D721Med (cell line): ENCODE results near the gene DNA2.

Experiments used
- DNase-seq: peaks from one replicate; pipeline ENCODE4 v3.0.0; 2011; ENCODE audit warnings: low spot score; ENCODE audit not compliant: insufficient read length
- FAIRE-seq: peaks from 2 replicates; lab custom pipeline; 2011; peaks lifted over from hg19 to GRCh38; lab: Jason Lieb, UNC
- TF ChIP-seq, protein P1 (sequence below): IDR thresholded peaks from 2 replicates; pipeline ENCODE4 v1.5.1; 2012; ENCODE audit warnings: mild to moderate bottlenecking, control low read depth; ENCODE audit not compliant: insufficient read depth; ENCODE audit errors: missing control alignments

DNA2 gene

DNA sequence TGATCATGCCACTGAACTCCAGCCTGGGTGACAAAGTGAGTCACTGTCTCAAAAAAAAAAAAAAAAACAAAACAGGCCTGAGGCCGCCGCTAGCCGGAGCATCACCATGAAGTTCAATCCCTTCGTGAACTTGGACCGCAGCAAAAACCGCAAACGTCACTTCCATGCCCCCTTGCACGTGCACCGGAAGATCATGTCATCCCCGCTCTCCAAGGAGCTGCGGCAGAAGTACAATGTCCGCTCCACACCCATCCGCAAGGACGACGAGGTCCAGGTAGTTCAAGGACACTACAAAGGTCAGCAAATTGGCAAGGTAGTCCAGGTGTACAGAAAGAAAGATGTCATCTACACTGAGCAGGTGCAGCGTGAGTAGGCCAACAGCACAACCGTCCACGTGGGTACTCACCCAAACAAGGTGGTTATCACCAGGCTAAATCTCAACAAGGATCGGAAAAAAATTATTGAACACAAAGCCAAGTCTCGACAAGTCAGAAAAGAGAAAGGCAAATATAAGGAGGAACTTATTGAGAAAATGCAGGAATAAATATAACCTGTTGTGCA lies 47.2 kb downstream of the DNA2 start:
- no peak for FAIRE-seq

DNA sequence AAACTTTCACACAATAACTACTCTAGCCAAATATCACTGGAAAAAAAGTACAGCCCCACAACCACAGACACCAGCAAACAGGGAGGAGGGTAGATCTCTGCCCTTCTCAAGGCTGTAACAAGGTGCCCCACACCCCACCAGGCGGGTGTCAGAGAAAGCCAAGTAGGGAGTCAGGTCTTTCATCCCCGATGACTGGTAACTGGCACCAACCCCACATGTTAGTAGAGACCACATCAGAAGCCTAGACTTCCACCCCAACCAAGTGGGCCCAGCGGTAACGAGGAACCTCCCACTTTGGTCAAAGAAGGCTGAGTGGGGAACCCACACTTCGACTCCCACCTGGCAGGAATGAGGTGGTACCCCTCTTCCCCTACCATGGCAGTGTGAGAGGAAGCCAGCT lies 48.3 kb downstream of the DNA2 start:
- TF ChIP-seq, protein P1, sequence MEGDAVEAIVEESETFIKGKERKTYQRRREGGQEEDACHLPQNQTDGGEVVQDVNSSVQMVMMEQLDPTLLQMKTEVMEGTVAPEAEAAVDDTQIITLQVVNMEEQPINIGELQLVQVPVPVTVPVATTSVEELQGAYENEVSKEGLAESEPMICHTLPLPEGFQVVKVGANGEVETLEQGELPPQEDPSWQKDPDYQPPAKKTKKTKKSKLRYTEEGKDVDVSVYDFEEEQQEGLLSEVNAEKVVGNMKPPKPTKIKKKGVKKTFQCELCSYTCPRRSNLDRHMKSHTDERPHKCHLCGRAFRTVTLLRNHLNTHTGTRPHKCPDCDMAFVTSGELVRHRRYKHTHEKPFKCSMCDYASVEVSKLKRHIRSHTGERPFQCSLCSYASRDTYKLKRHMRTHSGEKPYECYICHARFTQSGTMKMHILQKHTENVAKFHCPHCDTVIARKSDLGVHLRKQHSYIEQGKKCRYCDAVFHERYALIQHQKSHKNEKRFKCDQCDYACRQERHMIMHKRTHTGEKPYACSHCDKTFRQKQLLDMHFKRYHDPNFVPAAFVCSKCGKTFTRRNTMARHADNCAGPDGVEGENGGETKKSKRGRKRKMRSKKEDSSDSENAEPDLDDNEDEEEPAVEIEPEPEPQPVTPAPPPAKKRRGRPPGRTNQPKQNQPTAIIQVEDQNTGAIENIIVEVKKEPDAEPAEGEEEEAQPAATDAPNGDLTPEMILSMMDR: no peak
- DNase-seq: no peak
- FAIRE-seq: no peak

More for the DNA sequence above, 47.2 kb downstream of the DNA2 start:
- no peak for DNase-seq
- TF ChIP-seq, protein P1: no peak

DNA sequence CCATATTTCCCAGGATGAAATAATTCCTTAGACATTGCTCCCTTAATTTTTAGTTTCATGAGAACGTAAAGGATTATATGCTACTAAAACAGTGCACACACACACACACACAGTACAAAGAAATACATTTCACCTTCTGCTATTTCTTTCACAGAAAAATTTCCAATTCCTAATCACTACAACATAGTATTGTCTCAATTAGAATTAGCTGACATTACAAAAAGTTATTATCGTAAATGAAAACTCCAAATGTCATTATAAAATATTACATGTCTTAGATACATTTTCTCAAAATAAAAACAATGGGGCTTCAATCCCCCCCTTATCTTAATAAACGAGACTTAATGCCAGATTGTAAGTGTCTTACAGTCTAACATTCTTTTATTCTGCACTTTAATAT lies 52.4 kb downstream of the DNA2 start:
- FAIRE-seq (no peak), DNase-seq (no peak)
- TF ChIP-seq, protein P1: no peak

DNA sequence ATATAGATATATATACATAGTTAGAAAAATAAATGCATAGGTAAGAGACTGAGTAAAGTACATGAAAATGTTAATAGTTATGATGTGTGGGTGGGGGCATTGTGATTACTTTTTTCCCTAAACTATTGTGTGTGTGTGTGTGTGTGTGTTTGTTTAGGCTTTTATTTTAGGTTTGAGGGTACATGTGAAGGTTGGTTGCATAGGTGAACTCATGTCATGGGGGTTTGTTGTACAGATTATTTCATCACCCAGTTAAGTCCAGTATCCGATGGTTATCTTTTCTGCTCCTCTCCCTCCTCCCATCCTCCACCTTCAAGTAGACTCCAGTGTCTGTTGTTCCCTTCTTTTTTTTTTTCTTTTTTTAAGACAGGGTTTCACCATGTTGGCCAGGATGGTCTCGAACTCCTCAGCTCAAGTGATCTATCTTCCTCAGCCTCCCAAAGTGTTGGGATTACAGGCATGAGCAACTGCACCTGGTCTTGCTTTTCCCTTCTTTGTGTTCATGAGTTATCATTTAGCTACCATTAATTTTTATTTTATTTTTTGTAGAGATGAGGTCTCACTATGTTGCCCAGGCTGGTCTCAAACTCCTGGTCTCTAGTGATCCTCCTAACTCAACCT lies 62.8 kb downstream of the DNA2 start:
- DNase-seq: no peak
- no peak for FAIRE-seq
- TF ChIP-seq, protein P1: no peak

DNA sequence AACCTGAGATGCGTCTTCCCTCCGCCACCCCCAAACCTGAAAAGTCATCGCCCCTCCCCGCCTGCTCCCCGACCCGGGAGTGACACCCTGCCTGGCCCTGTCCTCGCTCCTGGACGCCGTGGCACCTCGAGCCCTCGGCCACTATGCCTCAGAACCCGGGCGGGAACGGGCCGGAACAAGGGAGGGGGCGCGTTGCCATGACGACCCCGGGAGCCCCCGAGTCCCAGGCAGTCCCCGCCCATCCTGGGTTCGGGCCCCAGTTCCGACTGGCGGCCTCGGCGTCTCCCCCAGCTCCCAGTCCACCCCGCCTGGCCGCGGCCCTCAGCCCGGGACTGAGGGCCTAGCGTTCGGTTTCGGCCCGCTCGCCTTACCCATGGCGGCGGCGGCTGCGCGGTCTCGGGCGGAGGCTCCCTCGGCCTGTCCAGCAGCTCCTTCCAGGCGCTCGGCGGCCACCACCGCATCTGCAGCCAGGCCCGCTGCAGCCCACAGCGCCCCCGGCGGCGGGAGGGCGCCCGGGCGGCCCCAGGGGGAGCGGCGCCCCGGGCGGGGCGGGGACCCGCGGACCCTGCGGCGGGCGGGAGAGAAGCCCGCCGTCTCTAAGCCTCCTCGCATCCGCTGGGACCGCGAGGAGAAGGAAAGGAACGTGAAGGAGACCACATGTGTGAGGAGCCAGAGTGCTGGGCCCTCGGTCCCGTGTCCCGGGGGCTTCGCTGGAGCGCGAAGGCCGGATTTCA lies 64.8 kb downstream of the DNA2 start, which contains the start of gene RUFY2:
RUFY2 (minus strand) TSS at position 463 of the 734 bp plus-strand sequence; CDS start at position 375, 88 bp downstream.
- DNase-seq: peak; percentile 47
- FAIRE-seq: no peak
- TF ChIP-seq, protein P1: peak; percentile 61

DNA sequence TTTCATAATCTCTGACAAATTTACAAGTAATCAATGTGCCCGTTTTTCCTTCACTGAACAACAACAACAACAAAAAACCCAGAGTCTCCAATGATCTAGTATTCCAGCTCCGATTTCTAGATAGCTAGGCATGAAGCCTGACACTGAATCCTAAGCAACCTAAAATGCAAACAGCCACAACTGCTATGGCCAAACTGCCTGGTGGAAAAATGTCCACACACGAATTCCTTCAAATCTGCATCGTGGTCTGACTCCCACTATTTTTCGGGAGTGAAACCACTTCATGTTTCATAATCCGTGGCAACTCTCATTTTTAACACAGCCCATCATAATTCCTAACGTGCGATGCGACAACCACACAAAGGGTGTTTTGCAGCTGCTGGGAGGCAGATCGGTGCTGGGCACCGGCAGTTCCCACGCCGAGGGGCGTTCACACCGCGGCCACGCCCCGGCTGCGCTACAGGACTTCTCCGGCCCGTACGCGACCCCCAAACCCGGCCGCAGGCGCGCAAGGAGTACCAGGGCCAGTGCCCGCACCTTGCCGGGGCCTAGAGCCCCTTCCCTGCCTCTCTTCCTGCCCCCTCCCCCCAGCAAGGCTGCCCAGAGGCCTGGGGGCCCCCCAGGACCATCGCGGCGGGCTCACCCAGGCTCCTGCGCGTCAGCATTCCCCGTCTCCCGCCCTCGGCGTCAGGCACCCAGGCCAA lies 65.5 kb downstream of the DNA2 start:
- FAIRE-seq (no peak), DNase-seq (no peak)
- TF ChIP-seq, protein P1: no peak
